HG03066 (cell line): ENCODE data around the gene YWHAQ.

Experiments used
- ATAC-seq: cut with Tn5 transposase; IDR thresholded peaks from one replicate; pipeline ENCODE4 v1.9.1; 2021; ENCODE audit warnings: low read depth; ENCODE audit not compliant: unreplicated experiment

The YWHAQ gene

GRCh38 chr2:9630736-9631552 is at the start of gene YWHAQ:
YWHAQ (minus strand) TSS chr2:9630997; CDS start chr2:9630452, 545 bp downstream.
- peak; percentile 91 for ATAC-seq

- ATAC-seq: no peak
Measured at GRCh38 chr2:9680082-9680481, 49.3 kb upstream of the YWHAQ start.

- ATAC-seq: no peak
Measured at GRCh38 chr2:9679218-9679617, 48.4 kb upstream of the YWHAQ start.

GRCh38 chr2:9678544-9678943 is 47.7 kb upstream of the YWHAQ start:
- no peak for ATAC-seq

- ATAC-seq: no peak
Measured at GRCh38 chr2:9675415-9676351, 44.9 kb upstream of the YWHAQ start.

- no peak for ATAC-seq
Measured at GRCh38 chr2:9674891-9675414, 44.2 kb upstream of the YWHAQ start.

GRCh38 chr2:9673914-9674481 is 43.2 kb upstream of the YWHAQ start:
- no peak for ATAC-seq

GRCh38 chr2:9668687-9669345 is 38.0 kb upstream of the YWHAQ start:
- ATAC-seq: no peak

- ATAC-seq: no peak
Measured at GRCh38 chr2:9667826-9668225, 37.0 kb upstream of the YWHAQ start.

- no peak for ATAC-seq
Measured at GRCh38 chr2:9666306-9666705, 35.5 kb upstream of the YWHAQ start.

GRCh38 chr2:9665898-9666297 is 35.1 kb upstream of the YWHAQ start:
- ATAC-seq: no peak

GRCh38 chr2:9664365-9664764 is 33.6 kb upstream of the YWHAQ start:
- no peak for ATAC-seq

- peak; percentile 90 for ATAC-seq
Measured at GRCh38 chr2:9663008-9663879, 32.4 kb upstream of the YWHAQ start.

- no peak for ATAC-seq
Measured at GRCh38 chr2:9661261-9661660, 30.5 kb upstream of the YWHAQ start.

GRCh38 chr2:9660781-9661180 is 30.0 kb upstream of the YWHAQ start:
- no peak for ATAC-seq

GRCh38 chr2:9660154-9660553 is 29.4 kb upstream of the YWHAQ start:
- ATAC-seq: no peak

GRCh38 chr2:9658972-9659371 is 28.2 kb upstream of the YWHAQ start:
- no peak for ATAC-seq

- ATAC-seq: no peak
Measured at GRCh38 chr2:9657731-9658130, 26.9 kb upstream of the YWHAQ start.

GRCh38 chr2:9657083-9657482 is 26.3 kb upstream of the YWHAQ start:
- no peak for ATAC-seq
